ENCODE data around the gene PRTN3.
"Not testable (repeated sequence)": the region's sequence is repeated elsewhere in the genome, so short reads cannot be mapped to it uniquely, and the experiment has no call there.

PRTN3 gene

GRCh38 chr19:815775-816499 lies 24.9 kb upstream of the PRTN3 start:
- no peaks in the 10 kb centered on the region for H3K27me3 ChIP-seq (ENCODE audit: insufficient read depth, low read depth)
- no peak overlapping the region for H3K27ac ChIP-seq
- H4K20me1 ChIP-seq (ENCODE audit: insufficient read depth) = no peaks in the 10 kb centered on the region
- no peaks in the 10 kb centered on the region for H3K79me2 ChIP-seq (ENCODE audit: insufficient read depth, low read depth)
- no peak overlapping the region for H2AFZ ChIP-seq (ENCODE audit: low read depth)
- H3K4me3 ChIP-seq (IDR thresholded peaks at IDR 0.05; ENCODE audit: insufficient read depth, low read depth, low read length) = no peak overlapping the region
- H3K4me1 ChIP-seq (ENCODE audit: low read depth, poor library complexity, severe bottlenecking) = no peaks in the 10 kb centered on the region
- TF ChIP-seq, protein P1, sequence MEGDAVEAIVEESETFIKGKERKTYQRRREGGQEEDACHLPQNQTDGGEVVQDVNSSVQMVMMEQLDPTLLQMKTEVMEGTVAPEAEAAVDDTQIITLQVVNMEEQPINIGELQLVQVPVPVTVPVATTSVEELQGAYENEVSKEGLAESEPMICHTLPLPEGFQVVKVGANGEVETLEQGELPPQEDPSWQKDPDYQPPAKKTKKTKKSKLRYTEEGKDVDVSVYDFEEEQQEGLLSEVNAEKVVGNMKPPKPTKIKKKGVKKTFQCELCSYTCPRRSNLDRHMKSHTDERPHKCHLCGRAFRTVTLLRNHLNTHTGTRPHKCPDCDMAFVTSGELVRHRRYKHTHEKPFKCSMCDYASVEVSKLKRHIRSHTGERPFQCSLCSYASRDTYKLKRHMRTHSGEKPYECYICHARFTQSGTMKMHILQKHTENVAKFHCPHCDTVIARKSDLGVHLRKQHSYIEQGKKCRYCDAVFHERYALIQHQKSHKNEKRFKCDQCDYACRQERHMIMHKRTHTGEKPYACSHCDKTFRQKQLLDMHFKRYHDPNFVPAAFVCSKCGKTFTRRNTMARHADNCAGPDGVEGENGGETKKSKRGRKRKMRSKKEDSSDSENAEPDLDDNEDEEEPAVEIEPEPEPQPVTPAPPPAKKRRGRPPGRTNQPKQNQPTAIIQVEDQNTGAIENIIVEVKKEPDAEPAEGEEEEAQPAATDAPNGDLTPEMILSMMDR (conservative IDR thresholded peaks at IDR 0.05; ENCODE audit: low read depth, low read length) = no peak
- H3K36me3 ChIP-seq (ENCODE audit: insufficient read depth) = peaks cover under 1% of the 10 kb centered on the region
- H3K9ac ChIP-seq = no peak overlapping the region
- no peak overlapping the region for H3K4me2 ChIP-seq

- no peaks in the 10 kb centered on the region for H3K79me2 ChIP-seq (ENCODE audit: insufficient read depth, low read depth)
- no peak overlapping the region for H3K9ac ChIP-seq
- no peak overlapping the region for H3K4me2 ChIP-seq
- H3K36me3 ChIP-seq (ENCODE audit: insufficient read depth) = no peaks in the 10 kb centered on the region; the same call in 1 of the 2 replicates
- H2AFZ ChIP-seq (ENCODE audit: low read depth) = no peak overlapping the region
- H3K4me1 ChIP-seq (ENCODE audit: low read depth, poor library complexity, severe bottlenecking) = no peaks in the 10 kb centered on the region
- no peak overlapping the region for H3K27ac ChIP-seq
- TF ChIP-seq, protein P1 (conservative IDR thresholded peaks at IDR 0.05; ENCODE audit: low read depth, low read length) = no peak
- no peaks in the 10 kb centered on the region for H4K20me1 ChIP-seq (ENCODE audit: insufficient read depth)
- H3K4me3 ChIP-seq (IDR thresholded peaks at IDR 0.05; ENCODE audit: insufficient read depth, low read depth, low read length) = no peak overlapping the region
- no peaks in the 10 kb centered on the region for H3K27me3 ChIP-seq (ENCODE audit: insufficient read depth, low read depth)
Measured at GRCh38 chr19:816500-816857, 24.3 kb upstream of the PRTN3 start.

- not testable (repeated sequence) for H3K27ac ChIP-seq; H3K36me3 ChIP-seq (ENCODE audit: insufficient read depth); H3K27me3 ChIP-seq (ENCODE audit: insufficient read depth, low read depth); H3K4me3 ChIP-seq (IDR thresholded peaks at IDR 0.05; ENCODE audit: insufficient read depth, low read depth, low read length); H3K9ac ChIP-seq; H4K20me1 ChIP-seq (ENCODE audit: insufficient read depth); H3K79me2 ChIP-seq (ENCODE audit: insufficient read depth, low read depth); H2AFZ ChIP-seq (ENCODE audit: low read depth); H3K4me1 ChIP-seq (ENCODE audit: low read depth, poor library complexity, severe bottlenecking); H3K4me2 ChIP-seq
Measured at GRCh38 chr19:820212-820611, 20.6 kb upstream of the PRTN3 start.

- Histone ChIP-seq H3K4me3 (IDR thresholded peaks at IDR 0.05; ENCODE audit: insufficient read depth, low read depth, low read length) (no peak overlapping the region), H3K4me2 (no peak overlapping the region), H3K27ac (no peak overlapping the region), H4K20me1 (ENCODE audit: insufficient read depth) (no peaks in the 10 kb centered on the region), H3K27me3 (ENCODE audit: insufficient read depth, low read depth) (peaks cover 8% of the 10 kb centered on the region; the same call in 1 of the 2 replicates), H3K9ac (no peak overlapping the region), H3K79me2 (ENCODE audit: insufficient read depth, low read depth) (no peaks in the 10 kb centered on the region), H3K36me3 (ENCODE audit: insufficient read depth) (no peaks in the 10 kb centered on the region), H2AFZ (ENCODE audit: low read depth) (no peak overlapping the region), H3K4me1 (ENCODE audit: low read depth, poor library complexity, severe bottlenecking) (no peaks in the 10 kb centered on the region)
- TF ChIP-seq, protein P1 (conservative IDR thresholded peaks at IDR 0.05; ENCODE audit: low read depth, low read length) = no peak
Measured at GRCh38 chr19:821231-821824, 19.5 kb upstream of the PRTN3 start.

Data from KMS-11 (cell line).